Measurements from ENCODE around the gene ABCA7.

GRCh38 chr19:1001538-1002166, 38.3 kb upstream of the ABCA7 start:
- TF ChIP-seq CTCF (IDR thresholded peaks at IDR 0.05; ENCODE audit: low read depth, low read length, poor library complexity, severe bottlenecking) (peak; percentile 95), EZH2phosphoT487 (IDR thresholded peaks at IDR 0.05; ENCODE audit: borderline replicate concordance, low read length) (no peak)

Measured in DOHH2 (cell line).